AG20443 (cell line): ENCODE results near the gene PRSS53.

Source experiments
- DNase-seq: peaks from one replicate; pipeline ENCODE4 v3.0.0; 2012; ENCODE audit warnings: low spot score, mixed read lengths

Gene PRSS53

DNA sequence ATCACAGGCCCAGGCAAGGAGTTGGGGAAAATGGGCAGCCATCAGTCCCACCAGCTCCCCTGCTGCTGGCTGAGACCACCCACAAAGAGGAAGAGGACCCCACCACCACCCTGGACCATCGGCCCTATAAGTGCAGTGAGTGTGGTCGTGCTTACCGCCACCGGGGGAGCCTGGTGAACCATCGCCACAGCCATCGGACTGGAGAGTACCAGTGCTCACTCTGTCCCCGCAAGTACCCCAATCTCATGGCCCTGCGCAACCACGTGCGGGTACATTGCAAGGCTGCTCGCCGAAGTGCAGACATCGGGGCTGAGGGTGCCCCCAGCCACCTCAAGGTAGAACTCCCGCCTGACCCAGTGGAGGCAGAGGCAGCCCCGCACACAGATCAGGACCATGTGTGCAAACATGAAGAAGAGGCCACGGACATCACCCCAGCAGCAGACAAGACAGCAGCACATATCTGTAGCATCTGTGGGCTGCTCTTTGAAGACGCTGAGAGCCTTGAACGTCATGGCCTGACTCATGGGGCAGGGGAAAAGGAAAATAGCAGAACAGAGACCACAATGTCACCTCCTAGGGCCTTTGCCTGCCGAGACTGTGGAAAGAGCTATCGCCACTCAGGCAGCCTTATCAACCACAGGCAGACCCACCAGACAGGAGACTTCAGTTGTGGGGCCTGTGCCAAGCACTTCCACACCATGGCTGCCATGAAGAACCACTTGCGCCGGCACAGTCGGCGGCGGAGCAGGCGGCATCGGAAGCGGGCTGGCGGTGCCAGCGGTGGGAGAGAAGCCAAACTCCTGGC lies 10.9 kb downstream of the PRSS53 start:
- DNase-seq = no peak

GRCh38 chr16:31077024-31077423 lies 11.7 kb downstream of the PRSS53 start:
- no peak for DNase-seq

- no peak for DNase-seq
Observed at GRCh38 chr16:31076319-31076718, 12.4 kb downstream of the PRSS53 start.

- DNase-seq = no peak
Observed at GRCh38 chr16:31074814-31075183, 13.9 kb downstream of the PRSS53 start.

DNA sequence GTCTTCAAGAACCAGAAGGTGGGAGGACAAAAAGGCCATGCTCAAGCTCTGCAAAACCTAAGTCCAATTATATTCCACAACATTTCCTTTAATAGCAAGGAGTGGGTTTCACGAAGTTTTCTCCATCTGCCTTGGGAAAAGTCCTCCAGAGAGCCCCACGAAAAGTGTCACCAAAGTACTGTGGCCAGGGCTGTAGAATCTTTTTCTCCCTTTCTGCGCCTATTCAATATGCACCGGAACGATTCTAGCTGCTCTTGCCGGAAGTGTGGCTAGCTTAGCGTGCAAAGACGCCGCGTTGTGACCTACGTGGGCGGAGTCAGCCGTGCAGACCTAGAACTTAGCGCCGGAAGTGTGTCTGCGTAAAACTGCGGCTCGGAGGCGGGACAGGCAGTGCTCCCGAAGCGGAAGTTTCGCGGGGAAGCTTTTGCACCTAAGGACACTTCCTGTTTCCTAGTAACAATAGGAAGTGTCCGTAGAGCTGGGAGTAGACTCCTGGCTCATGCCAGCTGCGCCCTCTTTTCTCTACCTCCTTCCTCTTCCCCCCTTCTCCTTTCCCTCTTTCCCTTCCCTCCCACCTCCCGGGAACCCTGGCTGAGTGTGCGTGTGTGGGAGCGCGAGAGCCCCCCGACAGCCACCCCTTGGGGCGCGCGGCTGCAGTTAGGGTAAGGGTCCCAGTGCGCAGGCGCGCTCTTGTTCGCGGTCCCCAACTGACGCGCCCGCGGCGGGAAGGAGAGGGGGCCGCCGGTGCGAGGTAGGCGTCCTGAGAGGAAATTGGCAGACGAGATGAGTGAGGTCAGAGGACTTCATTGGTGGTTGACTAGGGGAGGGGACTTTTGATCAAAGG lies 14.6 kb downstream of the PRSS53 start, which contains the start of the genes ZNF646 and ZNF668:
Gene ZNF646, plus strand, starts transcription at position 453 of the 844 bp plus-strand sequence. CDS start 1,903 bp downstream, outside the sequence.
Gene ZNF668, minus strand, starts transcription at position 271 of the 844 bp plus-strand sequence. CDS start 9,781 bp downstream, outside the sequence.
- peak; percentile 96 for DNase-seq

DNA sequence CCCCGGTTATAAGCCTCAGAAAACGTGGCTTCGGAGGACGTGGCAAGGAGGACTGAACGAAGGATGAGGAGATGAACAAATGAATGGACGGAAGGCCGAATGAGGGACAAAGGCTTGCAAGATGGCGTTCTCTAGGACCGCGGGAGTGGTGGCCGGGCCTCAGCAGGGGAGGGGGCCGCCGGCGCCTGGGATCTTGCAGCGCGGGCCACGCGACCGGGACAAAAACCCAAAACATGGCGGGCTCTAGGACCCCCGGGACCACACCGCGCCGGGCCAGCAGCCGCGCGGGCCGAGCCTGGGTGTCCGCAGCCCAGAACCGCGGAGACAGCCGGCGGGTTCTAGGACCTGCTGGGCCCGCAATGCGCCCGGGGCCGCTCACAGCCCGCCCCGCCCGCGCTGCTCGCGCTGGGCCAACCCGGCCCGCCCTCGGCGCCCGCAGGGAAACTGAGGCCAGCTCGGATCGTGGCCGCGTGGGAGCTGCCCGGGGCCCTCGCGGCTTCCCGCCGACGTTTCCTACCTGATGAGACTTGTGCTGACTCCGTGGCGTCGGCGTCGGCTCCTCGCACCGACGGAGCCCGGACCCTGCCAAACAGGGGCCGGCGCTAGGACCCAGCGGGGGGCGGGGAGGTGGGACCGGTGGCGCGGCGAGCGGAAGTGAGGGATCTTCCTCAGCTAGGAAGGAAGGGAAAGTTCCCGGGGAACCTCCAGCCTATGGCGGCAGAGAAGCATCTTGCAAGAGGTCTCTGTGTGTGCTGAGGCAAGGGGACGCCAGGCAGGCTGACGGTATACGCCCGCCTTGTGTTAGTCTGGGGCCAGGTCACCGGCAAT lies 15.4 kb downstream of the PRSS53 start:
- DNase-seq = peak; percentile 89

DNA sequence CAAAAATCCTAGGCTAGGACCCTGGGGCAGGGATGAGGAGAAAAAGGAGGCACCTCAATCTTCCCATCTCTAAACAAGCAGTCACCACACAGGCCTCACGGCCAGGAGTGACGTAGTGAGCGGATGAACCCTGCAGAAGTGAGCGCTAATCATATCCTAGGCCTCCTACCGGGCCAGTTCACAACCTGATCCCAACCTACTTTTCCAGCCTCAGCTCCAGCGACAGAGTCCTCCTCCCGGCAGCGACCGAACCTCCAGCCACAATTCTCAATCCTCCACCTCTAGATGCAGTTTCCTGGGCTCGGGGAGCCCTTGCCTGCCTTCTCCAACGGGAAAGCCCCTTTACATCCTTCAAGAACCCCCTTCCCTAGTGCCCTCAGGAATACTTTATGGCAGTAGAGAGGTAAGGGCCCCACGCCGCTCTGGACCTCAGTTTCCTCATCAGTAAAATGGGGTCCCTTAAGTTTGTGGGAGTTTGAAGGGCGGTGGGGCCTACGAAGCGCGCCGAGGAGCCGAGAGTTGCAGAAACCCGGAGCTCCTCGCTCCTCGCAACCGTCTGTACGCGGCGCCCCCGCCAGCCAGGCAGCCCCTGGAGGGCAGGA lies 16.1 kb downstream of the PRSS53 start:
- DNase-seq = peak; percentile 39

DNA sequence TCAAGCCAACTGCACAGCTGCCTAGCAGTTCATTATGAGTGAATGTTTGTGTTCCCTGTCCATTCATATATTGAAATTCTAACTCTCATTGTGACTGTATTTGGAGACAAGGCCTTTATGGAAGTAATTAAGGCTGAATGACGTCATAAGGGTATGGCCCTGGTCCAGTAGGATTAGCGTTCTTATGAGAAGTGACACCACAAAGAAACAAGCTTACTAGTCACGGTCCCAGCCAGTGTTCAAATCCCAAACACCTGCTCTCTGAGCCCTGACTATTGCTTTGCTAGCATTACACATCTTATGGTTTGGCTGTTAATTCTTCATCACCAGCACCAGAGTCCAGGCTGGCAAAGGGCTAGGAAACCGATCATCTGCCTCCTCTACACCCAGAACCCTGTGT lies 16.9 kb downstream of the PRSS53 start:
- peak; percentile 65 for DNase-seq

- no peak for DNase-seq
Observed at GRCh38 chr16:31067342-31067741, 21.4 kb downstream of the PRSS53 start.

DNA sequence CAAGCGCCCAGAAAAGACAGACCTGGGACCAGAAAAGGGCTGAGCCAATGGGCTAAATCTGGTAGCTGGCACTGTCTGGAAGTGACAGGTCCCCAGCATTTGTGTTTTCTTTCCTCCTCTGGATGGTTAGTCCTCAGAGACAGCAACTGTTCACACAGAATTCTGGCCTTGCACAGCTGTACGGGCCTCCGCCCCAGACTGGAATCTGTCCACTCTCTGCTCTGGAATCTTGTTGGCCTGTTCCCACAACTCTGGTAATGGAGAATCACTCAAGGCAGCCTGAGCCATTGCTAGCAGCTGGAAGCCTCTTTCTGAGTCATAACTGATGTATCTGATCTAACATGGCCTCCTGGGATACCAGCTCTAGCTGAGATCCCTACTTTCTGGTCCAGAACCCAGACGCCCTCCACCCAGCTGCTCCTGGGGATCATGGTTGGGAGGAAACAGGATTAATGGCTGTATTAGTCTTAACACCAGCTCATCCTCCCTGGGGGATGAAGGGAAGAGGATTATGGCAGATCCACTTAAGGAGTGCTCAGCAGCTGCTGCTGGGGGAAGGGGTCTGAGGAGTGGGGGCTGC lies 23.8 kb downstream of the PRSS53 start:
- DNase-seq = peak; percentile 95

- no peak for DNase-seq
Observed at GRCh38 chr16:31063843-31064611, 24.7 kb downstream of the PRSS53 start.

GRCh38 chr16:31063495-31063842 lies 25.3 kb downstream of the PRSS53 start:
- DNase-seq = no peak

- no peak for DNase-seq
Observed at GRCh38 chr16:31061813-31062440, 26.8 kb downstream of the PRSS53 start.

DNA sequence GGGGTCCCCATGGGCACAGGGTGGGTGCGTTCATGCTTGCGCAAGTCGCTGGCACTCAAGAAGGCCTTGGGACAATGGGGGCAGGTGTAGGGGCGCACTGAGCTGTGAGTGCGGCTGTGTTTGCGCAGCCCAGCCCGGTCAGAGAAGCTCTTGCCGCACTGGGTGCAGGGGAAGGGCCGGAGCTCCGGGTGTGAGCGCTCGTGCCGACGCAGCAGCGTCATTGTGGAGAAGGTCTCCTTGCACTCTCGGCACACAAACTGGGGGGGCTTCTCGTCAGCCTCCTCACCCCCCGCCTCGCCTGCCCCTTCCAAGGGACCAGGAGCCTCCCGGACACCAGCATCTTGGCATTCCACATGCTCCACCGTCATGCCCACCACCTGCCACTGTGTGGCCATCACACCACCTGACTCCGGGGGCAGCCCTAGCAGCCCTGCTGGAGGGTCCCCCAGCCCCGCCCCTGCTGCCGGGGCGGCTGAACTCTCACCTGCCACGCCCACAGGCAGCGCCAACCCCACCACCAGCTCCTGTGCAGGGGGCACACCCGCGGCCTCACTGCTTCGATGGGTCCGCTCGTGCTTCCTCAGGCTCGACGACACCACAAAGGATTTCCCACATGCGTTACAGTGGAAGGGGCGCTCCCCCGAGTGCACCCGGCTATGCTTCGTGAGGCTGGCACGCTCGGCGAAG lies 27.5 kb downstream of the PRSS53 start:
- no peak for DNase-seq

DNA sequence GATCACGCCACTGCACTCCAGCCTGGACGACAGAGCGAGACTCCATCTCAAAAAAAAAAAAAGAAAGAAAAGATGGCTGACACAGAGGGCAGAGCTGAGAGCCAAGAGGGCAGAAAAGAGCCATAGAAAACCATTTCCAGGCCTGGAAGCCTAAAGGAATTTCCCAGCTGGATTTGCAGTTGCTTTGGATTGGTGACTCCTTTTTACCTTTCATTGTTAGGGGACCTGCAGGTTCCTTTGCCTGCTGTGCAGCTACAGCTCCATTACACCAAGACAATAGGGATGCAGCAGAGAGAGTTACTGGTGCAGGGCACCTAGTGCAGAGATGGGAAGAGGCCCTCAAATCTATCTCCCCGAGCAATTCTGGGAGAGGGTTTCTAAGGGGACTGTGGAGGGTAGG lies 33.1 kb downstream of the PRSS53 start:
- no peak for DNase-seq

DNA sequence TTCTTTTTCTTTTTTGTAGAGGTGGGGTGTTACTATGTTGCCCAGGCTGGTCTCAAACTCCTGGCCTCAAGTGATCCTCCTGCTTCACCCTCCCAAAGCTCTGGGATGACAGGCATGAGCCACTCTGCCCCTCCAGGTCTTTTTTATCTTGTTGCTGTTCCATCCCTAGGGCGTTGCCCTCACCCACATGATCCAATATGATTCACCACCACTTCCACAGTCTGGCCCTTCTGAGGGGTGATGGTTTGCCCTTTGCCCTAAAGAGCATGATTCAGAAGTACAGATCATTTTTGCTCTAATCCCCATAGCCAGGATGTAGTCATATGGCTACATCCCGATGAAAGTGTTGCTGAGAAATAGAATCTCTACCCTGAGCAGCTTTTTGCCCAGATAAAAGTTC lies 36.6 kb downstream of the PRSS53 start:
- DNase-seq = peak; percentile 92

GRCh38 chr16:31050280-31051030 lies 38.3 kb downstream of the PRSS53 start:
- no peak for DNase-seq

GRCh38 chr16:31043898-31044481 lies 44.8 kb downstream of the PRSS53 start:
- DNase-seq = no peak
